GM13976 (cell line): ENCODE data around the gene GMNN.
"Not testable (repeated sequence)": the region's sequence is repeated elsewhere in the genome, so short reads cannot be mapped to it uniquely, and the experiment has no call there.

Source experiments
- DNase-seq: peaks from one replicate; pipeline ENCODE4 v3.0.0; 2012; ENCODE audit warnings: low spot score
- in situ Hi-C: fragments of 300-500 bp; cut with MboI; formaldehyde crosslinking; loops from one replicate; pipeline ENCODE4 v1.12.0; 2022; ENCODE audit warnings: low sequenced_read_pairs, mixed read lengths, inconsistent platforms; ENCODE audit not compliant: unreplicated experiment
- TF ChIP-seq, protein P1 (sequence below): IDR thresholded peaks from 2 replicates; pipeline ENCODE4 v1.5.1; 2012; ENCODE audit warnings: borderline replicate concordance, mild to moderate bottlenecking; ENCODE audit not compliant: insufficient read depth; ENCODE audit errors: extremely low read depth, missing control alignments, control extremely low read depth

GMNN gene

GRCh38 chr6:24774696-24775519, at the start of gene GMNN:
Gene GMNN (plus strand): TSS chr6:24774937. CDS start chr6:24777247, 2,310 bp downstream.
- in situ Hi-C loops, result no loop called here
- DNase-seq, result peak; percentile 96

DNA sequence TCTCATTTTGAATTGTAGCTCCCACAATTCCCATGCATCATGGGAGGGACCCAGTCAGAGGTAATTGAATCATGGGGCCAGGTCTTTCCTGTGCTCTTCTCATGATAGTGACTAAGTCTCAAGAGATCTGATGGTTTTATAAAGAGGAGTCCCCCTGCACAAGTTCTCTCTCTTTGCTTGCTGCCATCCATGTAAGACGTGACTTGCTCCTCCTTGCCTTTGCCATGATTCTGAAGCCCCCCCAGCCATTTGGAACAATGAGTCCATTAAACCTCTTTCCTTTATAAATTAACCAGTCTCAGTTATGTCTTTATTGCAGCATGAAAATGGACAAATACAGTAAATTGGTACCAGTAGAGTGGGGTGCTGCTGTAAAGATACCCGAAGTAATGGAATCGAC, 44.1 kb upstream of the GMNN start:
- in situ Hi-C loops, DNase-seq: not testable (repeated sequence)

More at GRCh38 chr6:24774696-24775519, at the start of gene GMNN:
- TF ChIP-seq, protein P1, sequence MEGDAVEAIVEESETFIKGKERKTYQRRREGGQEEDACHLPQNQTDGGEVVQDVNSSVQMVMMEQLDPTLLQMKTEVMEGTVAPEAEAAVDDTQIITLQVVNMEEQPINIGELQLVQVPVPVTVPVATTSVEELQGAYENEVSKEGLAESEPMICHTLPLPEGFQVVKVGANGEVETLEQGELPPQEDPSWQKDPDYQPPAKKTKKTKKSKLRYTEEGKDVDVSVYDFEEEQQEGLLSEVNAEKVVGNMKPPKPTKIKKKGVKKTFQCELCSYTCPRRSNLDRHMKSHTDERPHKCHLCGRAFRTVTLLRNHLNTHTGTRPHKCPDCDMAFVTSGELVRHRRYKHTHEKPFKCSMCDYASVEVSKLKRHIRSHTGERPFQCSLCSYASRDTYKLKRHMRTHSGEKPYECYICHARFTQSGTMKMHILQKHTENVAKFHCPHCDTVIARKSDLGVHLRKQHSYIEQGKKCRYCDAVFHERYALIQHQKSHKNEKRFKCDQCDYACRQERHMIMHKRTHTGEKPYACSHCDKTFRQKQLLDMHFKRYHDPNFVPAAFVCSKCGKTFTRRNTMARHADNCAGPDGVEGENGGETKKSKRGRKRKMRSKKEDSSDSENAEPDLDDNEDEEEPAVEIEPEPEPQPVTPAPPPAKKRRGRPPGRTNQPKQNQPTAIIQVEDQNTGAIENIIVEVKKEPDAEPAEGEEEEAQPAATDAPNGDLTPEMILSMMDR, result no peak

- in situ Hi-C loops, DNase-seq: not testable (repeated sequence)
Observed at GRCh38 chr6:24731456-24732134, 43.1 kb upstream of the GMNN start.

GRCh38 chr6:24734166-24734565, 40.6 kb upstream of the GMNN start:
- in situ Hi-C loops, result no loop called here
- TF ChIP-seq, protein P1, result no peak
- DNase-seq, result no peak

DNA sequence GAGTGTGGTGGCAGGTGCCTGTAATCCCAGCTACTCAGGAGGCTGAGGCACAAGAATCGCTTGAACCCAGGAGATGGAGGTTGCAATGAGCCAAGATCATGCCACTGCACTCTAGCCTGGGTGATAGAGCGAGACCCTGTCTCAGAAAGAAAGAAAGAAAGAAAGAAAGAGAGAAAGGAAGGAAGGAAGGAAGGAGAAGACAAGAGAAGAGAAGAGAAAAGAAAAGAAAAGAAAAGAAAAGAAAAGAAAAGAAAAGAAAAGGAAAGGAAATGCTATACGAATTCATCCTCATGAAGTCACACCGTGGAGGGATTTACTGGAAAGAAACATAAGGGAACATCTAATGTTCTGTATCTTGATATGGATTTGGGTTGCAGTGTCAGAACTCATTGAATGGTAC, 40.0 kb upstream of the GMNN start:
- in situ Hi-C loops, DNase-seq: not testable (repeated sequence)

DNA sequence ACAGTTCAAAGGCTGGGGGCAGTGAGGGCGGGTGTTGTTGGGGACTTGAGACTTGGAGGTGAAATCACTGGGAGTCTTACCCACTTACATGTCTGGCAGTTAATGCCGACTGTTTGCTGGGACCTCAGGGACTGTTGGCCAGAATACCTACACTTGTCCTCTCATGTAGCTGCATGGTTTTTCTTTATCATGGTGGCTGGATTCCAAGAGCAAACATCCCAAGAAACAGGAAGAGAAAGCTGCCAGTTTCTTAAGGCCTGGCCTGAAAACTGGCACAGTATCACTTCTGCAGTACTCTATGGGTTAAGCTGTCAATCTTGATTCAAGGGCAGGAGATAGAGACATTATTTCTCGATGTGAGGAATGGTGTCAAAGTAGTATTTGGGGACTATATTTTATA, 36.0 kb upstream of the GMNN start:
- TF ChIP-seq, protein P1, result no peak
- in situ Hi-C loops, result no loop called here
- DNase-seq, result no peak

- TF ChIP-seq, protein P1, result no peak
- DNase-seq, result no peak
- in situ Hi-C loops, result no loop called here
Observed at GRCh38 chr6:24740861-24741260, 33.9 kb upstream of the GMNN start.

GRCh38 chr6:24742216-24742738, 32.5 kb upstream of the GMNN start:
- in situ Hi-C loops, result no loop called here
- TF ChIP-seq, protein P1, result no peak
- no peak for DNase-seq
